Kidney (tissue), 14 donors: ENCODE results near the gene CRIM1. TPM values are rescaled to one million over a fixed set of nuclear protein-coding genes. Genes with fewer than 3 reads are reported as not detected.

Experiments used
- DNase-seq, 5 donors: peaks; one replicate each; pipeline ENCODE4 v3.0.0-alpha.2; 2013 to 2020
- FAIRE-seq: peaks from 2 replicates; lab custom pipeline; 2012; peaks lifted over from hg19 to GRCh38; lab: Jason Lieb, UNC
- H3K27ac ChIP-seq, 2 donors: one replicate each; pipeline ENCODE4 v1.7.0; 2013; ENCODE audit warnings: low read depth in 2 of 2, low read length in 2 of 2, inconsistent platforms in 1 of 2
- H3K27me3 ChIP-seq: one replicate; pipeline ENCODE4 v1.7.1; 2013; ENCODE audit warnings: low read length, inconsistent platforms; ENCODE audit not compliant: control insufficient read depth, insufficient read depth
- H3K36me3 ChIP-seq, 3 donors: one replicate each; pipeline versions ENCODE4 v1.7.0 to v1.7.1; 2013; ENCODE audit warnings: low read length in 3 of 3, control low read depth in 1 of 3, inconsistent platforms in 1 of 3; ENCODE audit not compliant: insufficient read depth in 3 of 3, control insufficient read depth in 2 of 3
- H3K4me1 ChIP-seq, 3 donors: one replicate each; pipeline versions ENCODE4 v1.7.0 to v1.7.1; 2013; ENCODE audit warnings: low read length in 3 of 3, inconsistent platforms in 1 of 3, low read depth in 1 of 3; ENCODE audit not compliant: control insufficient read depth in 2 of 3, insufficient read depth in 2 of 3
- H3K4me3 ChIP-seq, 3 donors: one replicate each; pipeline versions ENCODE4 v1.7.0 to v1.8.1; 2013; ENCODE audit warnings: low read length in 3 of 3, control low read depth in 1 of 3, inconsistent platforms in 1 of 3
- H3K9ac ChIP-seq, 3 donors: one replicate each; pipeline versions ENCODE4 v1.7.0 to v1.7.1; 2013; ENCODE audit warnings: low read length in 3 of 3, control low read depth in 1 of 3, inconsistent platforms in 1 of 3
- H3K9me3 ChIP-seq, 3 donors: one replicate each; pipeline versions ENCODE4 v1.7.0 to v1.7.1; 2013; ENCODE audit warnings: low read length in 3 of 3, control low read depth in 1 of 3, inconsistent platforms in 1 of 3; ENCODE audit not compliant: control insufficient read depth in 2 of 3, insufficient read depth in 1 of 3
- intact Hi-C: fragments of 100-400 bp; cut with DNase I; formaldehyde crosslinking; loops from one replicate; pipeline ENCODE4 v1.11.1; 2022
- polyA plus RNA-seq: library from polyadenylated mRNA; stranded (reverse); fragments of 350-450 nt; fragmentation: Illumina TruSeq; extraction: RNeasy Lipid Tissue Mini Kit (QIAGEN cat#74804); gene quantifications from one replicate; pipeline ENCODE4 v1.2.3, GENCODE V29; 2014; ENCODE audit warnings: low read depth, low replicate concordance; ENCODE audit not compliant: insufficient read depth
- total RNA-seq: library from RNA; stranded (reverse); fragmentation: NEBNext Ultra II Directional; extraction: Animal tissue kit (Norgen Biotek cat#: 25700); gene quantifications from one replicate; pipeline ENCODE4 v1.2.1, GENCODE V29; 2021
- TF ChIP-seq, protein P1 (sequence below): IDR thresholded peaks from 3 replicates; pipeline ENCODE4 v1.5.1; 2012; ENCODE audit warnings: mild to moderate bottlenecking, moderate library complexity, borderline replicate concordance; ENCODE audit not compliant: insufficient read depth; ENCODE audit errors: extremely low read depth
- donor health status: control.
- donor health status: control.
- donor health status: control.
- donor health status: control.
- donor health status: control.
- donor health status: DM: yes; HTN: yes; CAD: no.
- donor health status: Normal renal cell carcinoma (clear cell type).

The CRIM1 gene
- total and polyA plus RNA-seq, 2 donors from 2014 or later: 47.2 to 154 TPM

GRCh38 chr2:36473230-36473629 is 117.7 kb downstream of the CRIM1 start:
- intact Hi-C loops: no loop called here
- Histone ChIP-seq H3K27ac (no peak overlapping the region), H3K27me3 (no peaks in the 10 kb centered on the region), H3K4me3 (no peak overlapping the region), H3K9me3 (peaks cover 0 to 5% (median 5%) of the 10 kb centered on the region in 3 donors), H3K9ac (no peak overlapping the region), H3K36me3 (peaks cover 0 to 21% (median 9%) of the 10 kb centered on the region in 3 donors), H3K4me1 (peaks cover 0 to 2% (median 0%) of the 10 kb centered on the region in 3 donors)
- TF ChIP-seq, protein P1, sequence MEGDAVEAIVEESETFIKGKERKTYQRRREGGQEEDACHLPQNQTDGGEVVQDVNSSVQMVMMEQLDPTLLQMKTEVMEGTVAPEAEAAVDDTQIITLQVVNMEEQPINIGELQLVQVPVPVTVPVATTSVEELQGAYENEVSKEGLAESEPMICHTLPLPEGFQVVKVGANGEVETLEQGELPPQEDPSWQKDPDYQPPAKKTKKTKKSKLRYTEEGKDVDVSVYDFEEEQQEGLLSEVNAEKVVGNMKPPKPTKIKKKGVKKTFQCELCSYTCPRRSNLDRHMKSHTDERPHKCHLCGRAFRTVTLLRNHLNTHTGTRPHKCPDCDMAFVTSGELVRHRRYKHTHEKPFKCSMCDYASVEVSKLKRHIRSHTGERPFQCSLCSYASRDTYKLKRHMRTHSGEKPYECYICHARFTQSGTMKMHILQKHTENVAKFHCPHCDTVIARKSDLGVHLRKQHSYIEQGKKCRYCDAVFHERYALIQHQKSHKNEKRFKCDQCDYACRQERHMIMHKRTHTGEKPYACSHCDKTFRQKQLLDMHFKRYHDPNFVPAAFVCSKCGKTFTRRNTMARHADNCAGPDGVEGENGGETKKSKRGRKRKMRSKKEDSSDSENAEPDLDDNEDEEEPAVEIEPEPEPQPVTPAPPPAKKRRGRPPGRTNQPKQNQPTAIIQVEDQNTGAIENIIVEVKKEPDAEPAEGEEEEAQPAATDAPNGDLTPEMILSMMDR: no peak
- FAIRE-seq (no peak), DNase-seq (no peak)

GRCh38 chr2:36476411-36476810 is 120.8 kb downstream of the CRIM1 start:
- no peak overlapping the region for H3K27ac ChIP-seq
- peaks cover 2 to 31% (median 23%) of the 10 kb centered on the region in 3 donors for H3K36me3 ChIP-seq
- peaks cover 0 to 5% (median 5%) of the 10 kb centered on the region in 3 donors for H3K9me3 ChIP-seq

GRCh38 chr2:36477315-36477714 is 121.7 kb downstream of the CRIM1 start:
- Histone ChIP-seq H3K27ac (no peak overlapping the region), H3K27me3 (no peaks in the 10 kb centered on the region), H3K36me3 (peaks cover 2 to 31% (median 23%) of the 10 kb centered on the region in 3 donors), H3K4me3 (no peak overlapping the region), H3K4me1 (no peaks in the 10 kb centered on the region), H3K9me3 (peaks cover 0 to 5% (median 5%) of the 10 kb centered on the region in 3 donors), H3K9ac (no peak overlapping the region)
- intact Hi-C loops: no loop called here
- TF ChIP-seq, protein P1: no peak
- no peak for FAIRE-seq
- no peak for DNase-seq

More at GRCh38 chr2:36476411-36476810, 120.8 kb downstream of the CRIM1 start:
- Histone ChIP-seq H3K9ac (no peak overlapping the region), H3K4me1 (no peaks in the 10 kb centered on the region), H3K27me3 (no peaks in the 10 kb centered on the region), H3K4me3 (no peak overlapping the region)
- TF ChIP-seq, protein P1: no peak
- intact Hi-C loops: no loop called here
- FAIRE-seq (no peak), DNase-seq (no peak)

GRCh38 chr2:36477746-36478145 is 122.2 kb downstream of the CRIM1 start:
- no peaks in the 10 kb centered on the region for H3K4me1 ChIP-seq
- H3K27ac ChIP-seq: no peak overlapping the region
- H3K9ac ChIP-seq: no peak overlapping the region
- peaks cover 2 to 31% (median 23%) of the 10 kb centered on the region in 3 donors for H3K36me3 ChIP-seq
- intact Hi-C loops: no loop called here
- TF ChIP-seq, protein P1: no peak
- no peaks in the 10 kb centered on the region for H3K27me3 ChIP-seq
- no peak for DNase-seq
- no peak overlapping the region for H3K4me3 ChIP-seq
- FAIRE-seq: no peak
- H3K9me3 ChIP-seq: peaks cover 0 to 5% (median 5%) of the 10 kb centered on the region in 3 donors
